K562 (cell line): Measurements from ENCODE around the gene CKM.

Experiments
- TBP ChIP-seq: optimal IDR thresholded peaks from 2 replicates; pipeline ENCODE3; 2011; ENCODE audit warnings: low read depth, low read length, improper control_type of control experiment
- THAP7 ChIP-seq: fragments of 250-450 bp; sonication (Bioruptor Pico); IDR thresholded peaks from 2 replicates; pipeline ENCODE4 v1.5.0; 2021
- USF2 ChIP-seq: sonication (generic); formaldehyde crosslinking; IDR thresholded peaks from 2 replicates; pipeline ENCODE4 v1.5.0; 2020; ENCODE audit warnings: missing genetic modification reagents
- ZBTB33 ChIP-seq: sonication (generic); formaldehyde crosslinking; IDR thresholded peaks from 2 replicates; pipeline ENCODE4 v1.8.1; 2023; ENCODE audit warnings: mild to moderate bottlenecking, missing genetic modification reagents
- TF ChIP-seq, protein P1 (sequence below), 3 experiments: IDR thresholded peaks in 2 of 3; conservative IDR thresholded peaks in 1 of 3; 2 replicates each; pipeline ENCODE4 v1.5.1; 2011 to 2012; ENCODE audit warnings: low read length in 3 of 3, mild to moderate bottlenecking in 3 of 3, control low read depth in 2 of 3, improper control_type of control experiment in 1 of 3, inconsistent platforms in 1 of 3, low read depth in 1 of 3, mixed read lengths in 1 of 3, moderate library complexity in 1 of 3; ENCODE audit not compliant: insufficient read depth in 2 of 3
- TF ChIP-seq, protein P2 (sequence below): IDR thresholded peaks from 2 replicates; pipeline ENCODE4 v1.6.1; 2012; ENCODE audit warnings: low read depth, low read length, improper control_type of control experiment, borderline replicate concordance

DNA sequence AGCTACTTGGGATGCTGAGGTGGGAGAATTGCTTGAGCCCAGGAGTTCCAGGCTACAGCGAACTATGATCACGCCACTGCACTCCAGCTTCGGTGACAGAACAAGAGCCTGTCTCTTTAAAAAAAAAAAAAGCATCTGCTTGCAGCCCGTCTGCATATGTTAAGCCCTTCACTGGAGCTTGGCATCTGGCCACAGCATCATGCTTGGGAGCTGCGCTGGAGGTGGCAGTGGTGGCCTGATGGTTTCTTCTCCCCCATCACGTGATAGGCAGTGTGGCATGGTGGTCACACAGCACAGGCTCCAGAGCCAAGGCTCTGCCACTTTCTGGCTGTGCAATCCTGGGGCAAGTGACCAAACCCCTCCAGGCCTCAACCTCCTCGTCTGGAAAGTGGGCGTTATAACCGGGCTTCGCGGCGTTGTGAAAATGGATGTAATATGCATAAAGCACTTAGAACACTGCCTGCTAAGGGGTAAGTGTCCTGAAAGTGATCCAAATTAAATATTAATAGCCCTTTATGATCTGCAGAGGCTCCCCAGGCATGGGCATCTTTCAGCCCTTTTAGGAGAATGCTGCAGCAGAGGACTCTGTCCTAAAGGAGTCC, 47.2 kb downstream of the CKM start:
- TF ChIP-seq, protein P1, sequence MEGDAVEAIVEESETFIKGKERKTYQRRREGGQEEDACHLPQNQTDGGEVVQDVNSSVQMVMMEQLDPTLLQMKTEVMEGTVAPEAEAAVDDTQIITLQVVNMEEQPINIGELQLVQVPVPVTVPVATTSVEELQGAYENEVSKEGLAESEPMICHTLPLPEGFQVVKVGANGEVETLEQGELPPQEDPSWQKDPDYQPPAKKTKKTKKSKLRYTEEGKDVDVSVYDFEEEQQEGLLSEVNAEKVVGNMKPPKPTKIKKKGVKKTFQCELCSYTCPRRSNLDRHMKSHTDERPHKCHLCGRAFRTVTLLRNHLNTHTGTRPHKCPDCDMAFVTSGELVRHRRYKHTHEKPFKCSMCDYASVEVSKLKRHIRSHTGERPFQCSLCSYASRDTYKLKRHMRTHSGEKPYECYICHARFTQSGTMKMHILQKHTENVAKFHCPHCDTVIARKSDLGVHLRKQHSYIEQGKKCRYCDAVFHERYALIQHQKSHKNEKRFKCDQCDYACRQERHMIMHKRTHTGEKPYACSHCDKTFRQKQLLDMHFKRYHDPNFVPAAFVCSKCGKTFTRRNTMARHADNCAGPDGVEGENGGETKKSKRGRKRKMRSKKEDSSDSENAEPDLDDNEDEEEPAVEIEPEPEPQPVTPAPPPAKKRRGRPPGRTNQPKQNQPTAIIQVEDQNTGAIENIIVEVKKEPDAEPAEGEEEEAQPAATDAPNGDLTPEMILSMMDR (IDR thresholded peaks at IDR 0.05 in 2 of 3, conservative IDR thresholded peaks at IDR 0.05 in 1 of 3; ENCODE audit: insufficient read depth in 2 of 3, low read depth in 1 of 3, low read length in 3 of 3): no peak
- no peak for TF ChIP-seq ZBTB33
- TF ChIP-seq, protein P2, sequence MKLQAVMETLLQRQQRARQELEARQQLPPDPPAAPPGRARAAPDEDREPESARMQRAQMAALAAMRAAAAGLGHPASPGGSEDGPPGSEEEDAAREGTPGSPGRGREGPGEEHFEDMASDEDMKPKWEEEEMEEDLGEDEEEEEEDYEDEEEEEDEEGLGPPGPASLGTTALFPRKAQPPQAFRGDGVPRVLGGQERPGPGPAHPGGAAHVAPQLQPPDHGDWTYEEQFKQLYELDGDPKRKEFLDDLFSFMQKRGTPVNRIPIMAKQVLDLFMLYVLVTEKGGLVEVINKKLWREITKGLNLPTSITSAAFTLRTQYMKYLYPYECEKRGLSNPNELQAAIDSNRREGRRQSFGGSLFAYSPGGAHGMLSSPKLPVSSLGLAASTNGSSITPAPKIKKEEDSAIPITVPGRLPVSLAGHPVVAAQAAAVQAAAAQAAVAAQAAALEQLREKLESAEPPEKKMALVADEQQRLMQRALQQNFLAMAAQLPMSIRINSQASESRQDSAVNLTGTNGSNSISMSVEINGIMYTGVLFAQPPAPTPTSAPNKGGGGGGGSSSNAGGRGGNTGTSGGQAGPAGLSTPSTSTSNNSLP: no peak
- no peak for TF ChIP-seq THAP7 (CRISPR knock-in tag)
- TF ChIP-seq TBP: no peak
- peak; percentile 25; the same call in 1 of the 2 replicates for TF ChIP-seq USF2 (CRISPR knock-in tag)
